Esophagus muscularis mucosa (tissue), 4 donors: ENCODE data around the gene HOXA4.

Experiments
- EP300 ChIP-seq: sonication (generic); formaldehyde crosslinking; IDR thresholded peaks from one replicate; pipeline ENCODE4 v1.6.1; 2017; ENCODE audit warnings: antibody characterized with exemption
- POLR2A ChIP-seq: fragments of 450-650 bp; IDR thresholded peaks from one replicate; pipeline ENCODE4 v1.6.1; 2017; ENCODE audit warnings: antibody characterized with exemption, moderate library complexity, mild to moderate bottlenecking, low read depth
- POLR2AphosphoS5 ChIP-seq, 2 donors: sonication (generic); formaldehyde crosslinking; IDR thresholded peaks; one replicate each; pipeline ENCODE4 v1.6.1; 2017; ENCODE audit warnings: antibody characterized with exemption in 2 of 2
- TF ChIP-seq, protein P1 (sequence below), 3 experiments: fragments of 200-600 bp in 2 of 3; fragments of 450-650 bp in 1 of 3; sonication (generic) in 2 of 3; IDR thresholded peaks; one replicate each; pipeline ENCODE4 v1.5.1; 2017 to 2019; ENCODE audit warnings: antibody characterized with exemption in 3 of 3, mild to moderate bottlenecking in 2 of 3, moderate library complexity in 1 of 3

DNA sequence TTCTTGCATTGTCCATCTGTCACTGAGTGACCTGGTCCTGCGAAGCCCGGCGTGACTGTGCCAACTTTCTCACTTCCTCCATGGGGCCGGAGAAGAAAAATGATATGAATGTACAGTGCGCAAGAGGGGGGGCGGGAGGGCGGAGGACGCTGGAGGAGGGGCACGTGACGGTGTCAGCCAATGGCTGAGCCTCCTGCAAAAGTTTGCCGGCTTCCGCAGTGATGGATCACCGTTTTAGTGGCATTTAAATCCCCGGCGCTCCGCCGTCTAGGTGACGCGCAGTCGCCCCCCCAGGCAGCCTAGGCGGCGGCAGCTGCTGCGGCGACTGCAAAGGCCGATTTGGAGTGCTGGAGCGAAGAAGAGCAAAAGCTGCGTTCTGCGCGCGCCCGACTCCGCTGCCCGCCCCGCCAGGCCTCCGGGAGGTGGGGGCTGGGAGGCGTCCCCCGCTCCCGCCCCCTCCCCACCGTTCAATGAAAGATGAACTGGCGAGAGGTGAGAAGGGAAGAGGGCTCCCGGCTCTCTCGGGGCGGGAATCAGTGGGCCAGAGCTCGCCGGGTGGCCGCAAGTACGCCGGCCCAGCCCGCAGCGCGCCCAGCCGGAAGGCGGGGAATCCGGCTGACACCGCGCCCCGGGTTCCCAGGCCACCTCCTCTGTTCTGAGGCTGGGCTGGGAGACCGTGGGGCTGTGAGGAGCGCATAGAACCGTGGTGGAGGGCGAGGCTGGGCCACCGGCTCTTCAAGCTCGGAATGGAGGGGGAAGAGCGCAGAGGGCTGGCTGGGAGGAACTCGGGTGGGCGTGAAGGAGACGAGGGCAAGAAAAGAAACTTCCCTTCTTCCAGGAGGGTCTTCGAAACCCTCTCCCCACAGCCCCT is 34.4 kb downstream of the HOXA4 start, which contains the start of gene HOXA1:
- TF ChIP-seq POLR2A (peak; percentile 56), POLR2AphosphoS5 (IDR thresholded peaks at IDR 0.05) (peak in 1 of 2 donors; percentile 94), EP300 (no peak)
- TF ChIP-seq, protein P1, sequence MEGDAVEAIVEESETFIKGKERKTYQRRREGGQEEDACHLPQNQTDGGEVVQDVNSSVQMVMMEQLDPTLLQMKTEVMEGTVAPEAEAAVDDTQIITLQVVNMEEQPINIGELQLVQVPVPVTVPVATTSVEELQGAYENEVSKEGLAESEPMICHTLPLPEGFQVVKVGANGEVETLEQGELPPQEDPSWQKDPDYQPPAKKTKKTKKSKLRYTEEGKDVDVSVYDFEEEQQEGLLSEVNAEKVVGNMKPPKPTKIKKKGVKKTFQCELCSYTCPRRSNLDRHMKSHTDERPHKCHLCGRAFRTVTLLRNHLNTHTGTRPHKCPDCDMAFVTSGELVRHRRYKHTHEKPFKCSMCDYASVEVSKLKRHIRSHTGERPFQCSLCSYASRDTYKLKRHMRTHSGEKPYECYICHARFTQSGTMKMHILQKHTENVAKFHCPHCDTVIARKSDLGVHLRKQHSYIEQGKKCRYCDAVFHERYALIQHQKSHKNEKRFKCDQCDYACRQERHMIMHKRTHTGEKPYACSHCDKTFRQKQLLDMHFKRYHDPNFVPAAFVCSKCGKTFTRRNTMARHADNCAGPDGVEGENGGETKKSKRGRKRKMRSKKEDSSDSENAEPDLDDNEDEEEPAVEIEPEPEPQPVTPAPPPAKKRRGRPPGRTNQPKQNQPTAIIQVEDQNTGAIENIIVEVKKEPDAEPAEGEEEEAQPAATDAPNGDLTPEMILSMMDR (IDR thresholded peaks at IDR 0.05), result no peak
